ENCODE measurements around the gene ERCC1. TPM values are rescaled to one million over a fixed set of nuclear protein-coding genes. Genes with fewer than 3 reads are reported as not detected.
A peak's percentile ranks its signal among the peaks of the same experiment; 100 is the strongest.

ERCC1 gene
- total and polyA plus RNA-seq, 2 of the 13 experiments (the other 11 are each of a cell fraction or from before 2014, with no cell fraction given) = 40.0 to 66.4 TPM

GRCh38 chr19:45467456-45468158, 43.9 kb upstream of the ERCC1 start, which contains the start of gene FOSB (continued):
- TF ChIP-seq BCLAF1 (IDR thresholded peaks at IDR 0.05) (no peak), NR2F1 (CRISPR knock-in tag; IDR thresholded peaks at IDR 0.05) (no peak), IRX3 (CRISPR knock-in tag; IDR thresholded peaks at IDR 0.05; ENCODE audit: borderline replicate concordance, low read depth) (no peak), SRSF1 (optimal IDR thresholded peaks at IDR 0.05; ENCODE audit: low read depth, low read length) (no peak), SPEN (CRISPR knock-in tag; IDR thresholded peaks at IDR 0.05; ENCODE audit: low read depth) (peak; percentile 56; the same call in 1 of the 2 replicates), NFYC (CRISPR knock-in tag; IDR thresholded peaks at IDR 0.05) (peak; percentile 17; the same call in 1 of the 2 replicates), ZFP91 (CRISPR knock-in tag; IDR thresholded peaks at IDR 0.05; ENCODE audit: borderline replicate concordance) (peak; percentile 31; the same call in 1 of the 2 replicates), TP53 (CRISPR knock-in tag; conservative IDR thresholded peaks at IDR 0.05) (no peak), GFI1 (CRISPR knock-in tag; IDR thresholded peaks at IDR 0.05; ENCODE audit: borderline replicate concordance) (no peak), PATZ1 (CRISPR knock-in tag; IDR thresholded peaks at IDR 0.05) (no peak), ZNF510 (CRISPR knock-in tag; IDR thresholded peaks at IDR 0.05; ENCODE audit: low read depth) (no peak), ZNF576 (CRISPR knock-in tag; IDR thresholded peaks at IDR 0.05) (no peak)
- TF ChIP-seq, protein P1, sequence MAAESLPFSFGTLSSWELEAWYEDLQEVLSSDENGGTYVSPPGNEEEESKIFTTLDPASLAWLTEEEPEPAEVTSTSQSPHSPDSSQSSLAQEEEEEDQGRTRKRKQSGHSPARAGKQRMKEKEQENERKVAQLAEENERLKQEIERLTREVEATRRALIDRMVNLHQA (CRISPR knock-in tag; IDR thresholded peaks at IDR 0.05) = no peak
- TF ChIP-seq, protein P2, sequence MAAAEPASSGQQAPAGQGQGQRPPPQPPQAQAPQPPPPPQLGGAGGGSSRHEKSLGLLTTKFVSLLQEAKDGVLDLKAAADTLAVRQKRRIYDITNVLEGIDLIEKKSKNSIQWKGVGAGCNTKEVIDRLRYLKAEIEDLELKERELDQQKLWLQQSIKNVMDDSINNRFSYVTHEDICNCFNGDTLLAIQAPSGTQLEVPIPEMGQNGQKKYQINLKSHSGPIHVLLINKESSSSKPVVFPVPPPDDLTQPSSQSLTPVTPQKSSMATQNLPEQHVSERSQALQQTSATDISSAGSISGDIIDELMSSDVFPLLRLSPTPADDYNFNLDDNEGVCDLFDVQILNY (CRISPR knock-in tag; conservative IDR thresholded peaks at IDR 0.05) = no peak
- TF ChIP-seq, protein P3, sequence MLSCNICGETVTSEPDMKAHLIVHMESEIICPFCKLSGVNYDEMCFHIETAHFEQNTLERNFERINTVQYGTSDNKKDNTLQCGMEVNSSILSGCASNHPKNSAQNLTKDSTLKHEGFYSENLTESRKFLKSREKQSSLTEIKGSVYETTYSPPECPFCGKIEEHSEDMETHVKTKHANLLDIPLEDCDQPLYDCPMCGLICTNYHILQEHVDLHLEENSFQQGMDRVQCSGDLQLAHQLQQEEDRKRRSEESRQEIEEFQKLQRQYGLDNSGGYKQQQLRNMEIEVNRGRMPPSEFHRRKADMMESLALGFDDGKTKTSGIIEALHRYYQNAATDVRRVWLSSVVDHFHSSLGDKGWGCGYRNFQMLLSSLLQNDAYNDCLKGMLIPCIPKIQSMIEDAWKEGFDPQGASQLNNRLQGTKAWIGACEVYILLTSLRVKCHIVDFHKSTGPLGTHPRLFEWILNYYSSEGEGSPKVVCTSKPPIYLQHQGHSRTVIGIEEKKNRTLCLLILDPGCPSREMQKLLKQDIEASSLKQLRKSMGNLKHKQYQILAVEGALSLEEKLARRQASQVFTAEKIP (CRISPR knock-in tag; IDR thresholded peaks at IDR 0.05; ENCODE audit: borderline replicate concordance) = no peak
